OCI-LY1 (cell line): ENCODE data around the gene CNOT4.

Source experiments
- CTCF ChIP-seq: fragments of 200-600 bp; sonication (generic), shearing (Covaris generic); IDR thresholded peaks from 2 replicates; pipeline ENCODE4 v1.5.1; 2017; ENCODE audit warnings: mild to moderate bottlenecking, antibody characterized with exemption, low read length, moderate library complexity, mixed read lengths
- EZH2 ChIP-seq: fragments of 200-600 bp; sonication (generic), shearing (Covaris generic); IDR thresholded peaks from 2 replicates; pipeline ENCODE4 v1.8.0; 2017; ENCODE audit warnings: borderline replicate concordance, mixed run types, mild to moderate bottlenecking, antibody characterized with exemption, low read length, moderate library complexity, mixed read lengths

GRCh38 chr7:135523146-135523545 lies 13.2 kb upstream of the CNOT4 start:
- TF ChIP-seq EZH2 = no peak
- no peak for TF ChIP-seq CTCF
